ENCODE results near the gene ETV6. TPM values are rescaled to one million over a fixed set of nuclear protein-coding genes. Genes with fewer than 3 reads are reported as not detected.

The ETV6 gene
- total RNA-seq, 6 experiments from 2014 or later, result 7.2 to 28.3 (median 11.0) TPM

GRCh38 chr12:11780521-11781101 is 131.1 kb downstream of the ETV6 start:
- no peaks in the 10 kb centered on the region for H3K27me3 ChIP-seq
- no peaks in the 10 kb centered on the region for H3K36me3 ChIP-seq
- no peaks in the 10 kb centered on the region for H3K9me3 ChIP-seq
- TF ChIP-seq, protein P1, sequence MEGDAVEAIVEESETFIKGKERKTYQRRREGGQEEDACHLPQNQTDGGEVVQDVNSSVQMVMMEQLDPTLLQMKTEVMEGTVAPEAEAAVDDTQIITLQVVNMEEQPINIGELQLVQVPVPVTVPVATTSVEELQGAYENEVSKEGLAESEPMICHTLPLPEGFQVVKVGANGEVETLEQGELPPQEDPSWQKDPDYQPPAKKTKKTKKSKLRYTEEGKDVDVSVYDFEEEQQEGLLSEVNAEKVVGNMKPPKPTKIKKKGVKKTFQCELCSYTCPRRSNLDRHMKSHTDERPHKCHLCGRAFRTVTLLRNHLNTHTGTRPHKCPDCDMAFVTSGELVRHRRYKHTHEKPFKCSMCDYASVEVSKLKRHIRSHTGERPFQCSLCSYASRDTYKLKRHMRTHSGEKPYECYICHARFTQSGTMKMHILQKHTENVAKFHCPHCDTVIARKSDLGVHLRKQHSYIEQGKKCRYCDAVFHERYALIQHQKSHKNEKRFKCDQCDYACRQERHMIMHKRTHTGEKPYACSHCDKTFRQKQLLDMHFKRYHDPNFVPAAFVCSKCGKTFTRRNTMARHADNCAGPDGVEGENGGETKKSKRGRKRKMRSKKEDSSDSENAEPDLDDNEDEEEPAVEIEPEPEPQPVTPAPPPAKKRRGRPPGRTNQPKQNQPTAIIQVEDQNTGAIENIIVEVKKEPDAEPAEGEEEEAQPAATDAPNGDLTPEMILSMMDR (IDR thresholded peaks at IDR 0.05), result no peak
- TF ChIP-seq POLR2A (IDR thresholded peaks at IDR 0.05), result no peak
- WGBS (ENCODE audit: insufficient coverage, low coverage, low lambda C conversion rate, missing lambda C conversion rate), result 93% methylated on average over 3 of the region's 6 CpGs
- DNase-seq (no peak), ATAC-seq (no peak)
- intact Hi-C loops (cut with DNase I), result no loop called here
- H3K4me1 ChIP-seq, result peaks cover 0 to 12% (median 0%) of the 10 kb centered on the region in 4 donors
- no peak overlapping the region for H3K4me3 ChIP-seq
- no peak overlapping the region for H3K27ac ChIP-seq

DNA sequence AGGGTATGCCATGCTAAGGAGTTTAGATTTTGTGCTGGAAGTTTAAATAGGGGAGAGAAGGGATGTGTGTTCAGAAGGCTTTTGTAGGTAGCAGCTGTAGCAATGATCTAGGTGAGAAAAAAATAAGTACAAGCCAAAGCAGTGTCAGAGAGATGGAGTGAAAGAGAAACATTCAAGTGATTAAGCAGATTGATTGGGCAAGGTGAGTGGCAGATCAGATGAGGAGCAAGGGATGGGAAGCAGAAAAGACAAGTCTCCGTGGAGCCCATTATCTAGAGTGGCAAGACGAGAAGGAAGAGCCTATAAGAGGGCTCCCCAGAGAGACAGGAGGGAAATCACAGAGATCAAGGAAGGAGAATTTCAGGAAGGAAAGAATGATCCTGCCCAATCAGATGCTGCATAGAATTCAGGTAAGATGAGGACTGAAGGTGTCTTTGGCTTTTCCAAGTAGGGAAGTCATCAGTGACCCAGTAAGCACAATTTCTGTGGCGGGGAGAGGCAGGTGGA is 133.5 kb downstream of the ETV6 start:
- Histone ChIP-seq H3K27ac (no peak overlapping the region), H3K4me1 (peaks cover 0 to 17% (median 0%) of the 10 kb centered on the region in 4 donors), H3K27me3 (no peaks in the 10 kb centered on the region), H3K9me3 (no peaks in the 10 kb centered on the region), H3K4me3 (no peak overlapping the region), H3K36me3 (no peaks in the 10 kb centered on the region)
- DNase-seq (no peak), ATAC-seq (no peak)
- WGBS (ENCODE audit: insufficient coverage, low coverage, low lambda C conversion rate, missing lambda C conversion rate), result 90% methylated on average over 2 of the region's 3 CpGs
- no peak for TF ChIP-seq POLR2A (IDR thresholded peaks at IDR 0.05)
- TF ChIP-seq, protein P1 (IDR thresholded peaks at IDR 0.05), result no peak
- intact Hi-C loops (cut with DNase I), result no loop called here

GRCh38 chr12:11785712-11786111 is 136.2 kb downstream of the ETV6 start:
- H3K4me3 ChIP-seq, result no peak overlapping the region
- no peak overlapping the region for H3K27ac ChIP-seq
- peak; percentile 47 to 77 (median 70) for ATAC-seq
- WGBS (ENCODE audit: insufficient coverage, low coverage, low lambda C conversion rate, missing lambda C conversion rate), result 40% methylated on average over 5 of the region's 5 CpGs
- no peaks in the 10 kb centered on the region for H3K27me3 ChIP-seq
- no peaks in the 10 kb centered on the region for H3K9me3 ChIP-seq
- no peak for DNase-seq
- H3K4me1 ChIP-seq, result peaks cover 0 to 10% (median 0%) of the 10 kb centered on the region in 4 donors
- no peaks in the 10 kb centered on the region for H3K36me3 ChIP-seq
- no peak for TF ChIP-seq POLR2A (IDR thresholded peaks at IDR 0.05)
- TF ChIP-seq, protein P1 (IDR thresholded peaks at IDR 0.05), result no peak
- intact Hi-C loops (cut with DNase I), result no loop called here

DNA sequence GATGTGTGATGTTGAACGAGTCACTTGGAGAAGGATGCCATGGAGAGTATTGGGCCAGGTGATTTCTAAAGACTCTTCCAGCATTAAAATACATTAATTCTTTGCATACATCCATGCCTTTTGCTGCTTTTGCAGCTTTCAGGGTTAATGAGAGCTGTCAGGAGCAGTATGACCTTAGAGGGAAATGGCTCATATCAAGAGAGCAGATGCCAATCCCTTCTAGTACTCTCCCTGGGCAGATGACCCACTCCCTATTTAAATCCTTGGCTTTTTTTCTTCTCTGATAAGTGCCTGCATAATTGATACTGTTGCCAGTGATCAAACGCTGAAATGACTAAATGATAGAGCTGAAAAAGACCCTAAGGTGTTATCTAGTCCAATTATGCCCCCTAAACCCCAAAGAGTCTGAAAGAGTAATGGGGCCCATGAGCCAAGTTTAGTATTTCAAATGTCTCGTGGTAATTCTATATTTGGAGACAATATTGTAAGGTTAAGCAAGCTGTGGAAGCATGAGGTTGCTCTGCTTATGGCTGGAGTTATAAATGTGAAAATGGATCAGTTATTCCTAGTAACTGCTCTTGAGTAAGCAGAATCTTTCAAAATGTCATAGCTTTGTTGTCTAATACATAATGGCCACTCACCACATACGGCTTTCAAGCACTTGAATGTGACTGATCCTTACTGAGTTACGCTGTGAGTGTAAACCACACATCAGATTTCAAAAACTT is 137.3 kb downstream of the ETV6 start:
- intact Hi-C loops (cut with DNase I), result no loop called here
- DNase-seq, result no peak
- no peak for ATAC-seq
- 87% methylated on average over 5 of the region's 5 CpGs for WGBS (ENCODE audit: insufficient coverage, low coverage, low lambda C conversion rate, missing lambda C conversion rate)
- Histone ChIP-seq H3K36me3 (no peaks in the 10 kb centered on the region), H3K27me3 (no peaks in the 10 kb centered on the region), H3K27ac (no peak overlapping the region), H3K4me1 (peaks cover 0 to 10% (median 0%) of the 10 kb centered on the region in 4 donors), H3K4me3 (no peak overlapping the region), H3K9me3 (no peaks in the 10 kb centered on the region)
- no peak for TF ChIP-seq POLR2A (IDR thresholded peaks at IDR 0.05)
- TF ChIP-seq, protein P1 (IDR thresholded peaks at IDR 0.05), result no peak

All from right lobe of liver (tissue), 6 donors.